K562 (cell line): ENCODE data around the gene SLC2A8. TPM values are rescaled to one million over a fixed set of nuclear protein-coding genes. Genes with fewer than 3 reads are reported as not detected.

Source experiments
- CHD2 ChIP-seq: IDR thresholded peaks from 2 replicates; pipeline ENCODE4 v1.6.1; 2011; ENCODE audit warnings: low read depth, low read length
- CREB5 ChIP-seq: fragments of 250-450 bp; sonication (Bioruptor Pico); IDR thresholded peaks from 2 replicates; pipeline ENCODE4 v1.5.0; 2020; ENCODE audit warnings: mild to moderate bottlenecking
- FIP1L1 ChIP-seq: fragments of 200-400 bp; formaldehyde crosslinking; IDR thresholded peaks from 2 replicates; pipeline ENCODE4 v1.6.1; 2018; ENCODE audit warnings: mild to moderate bottlenecking, low read depth, low read length; ENCODE audit not compliant: poor library complexity, severe bottlenecking
- KHSRP ChIP-seq: fragments of 450-650 bp; IDR thresholded peaks from 2 replicates; pipeline ENCODE4 v1.6.1; 2017
- KLF1 ChIP-seq: fragments of 450-650 bp; IDR thresholded peaks from 2 replicates; pipeline ENCODE4 v1.6.1; 2016; ENCODE audit warnings: missing genetic modification characterization, missing compliant biosample characterization
- NR1H2 ChIP-seq: sonication (generic); formaldehyde crosslinking; IDR thresholded peaks from 2 replicates; pipeline ENCODE4 v1.4.0; 2020; ENCODE audit warnings: mild to moderate bottlenecking, missing genetic modification reagents
- SAFB ChIP-seq: fragments of 200-400 bp; formaldehyde crosslinking; IDR thresholded peaks from 2 replicates; pipeline ENCODE4 v1.6.1; 2017; ENCODE audit warnings: low read depth, low read length, borderline replicate concordance
- SNAPC5 ChIP-seq: fragments of 250-450 bp; sonication (Bioruptor Pico); IDR thresholded peaks from 2 replicates; pipeline ENCODE4 v1.8.0; 2021; ENCODE audit warnings: moderate library complexity, mild to moderate bottlenecking, inconsistent platforms
- SNIP1 ChIP-seq: fragments of 450-650 bp; IDR thresholded peaks from 2 replicates; pipeline ENCODE4 v1.7.1; 2017; ENCODE audit warnings: low read depth, mild to moderate bottlenecking
- SPI1 ChIP-seq: IDR thresholded peaks from 2 replicates; pipeline ENCODE4 v1.6.1; 2011; ENCODE audit warnings: low read depth, low read length, control low read depth, borderline replicate concordance
- SRSF3 ChIP-seq: fragments of 200-400 bp; formaldehyde crosslinking; IDR thresholded peaks from 2 replicates; pipeline ENCODE4 v1.6.1; 2016; ENCODE audit warnings: mild to moderate bottlenecking, low read length, moderate library complexity; ENCODE audit not compliant: insufficient read depth
- ZBTB49 ChIP-seq: sonication (generic); formaldehyde crosslinking; IDR thresholded peaks from 2 replicates; pipeline ENCODE4 v1.8.0; 2022; ENCODE audit warnings: missing genetic modification reagents, mild to moderate bottlenecking, borderline replicate concordance
- ZNF184 ChIP-seq: sonication (generic); formaldehyde crosslinking; IDR thresholded peaks from 2 replicates; pipeline ENCODE4 v1.5.0; 2020; ENCODE audit warnings: missing genetic modification reagents
- ZNF445 ChIP-seq: fragments of 250-450 bp; sonication (Bioruptor Pico); IDR thresholded peaks from 2 replicates; pipeline ENCODE4 v1.4.0; 2020; ENCODE audit warnings: low read depth, mild to moderate bottlenecking, moderate library complexity
- ZNF512 ChIP-seq: IDR thresholded peaks from 2 replicates; pipeline ENCODE4 v1.6.1; 2016; ENCODE audit warnings: missing genetic modification characterization, missing compliant biosample characterization
- ZNF586 ChIP-seq: fragments of 450-650 bp; formaldehyde crosslinking; conservative IDR thresholded peaks from 2 replicates; pipeline ENCODE4 v1.4.0; 2020; ENCODE audit warnings: mild to moderate bottlenecking, moderate library complexity
- ZNF76 ChIP-seq: fragments of 250-450 bp; sonication (Bioruptor Pico); IDR thresholded peaks from 2 replicates; pipeline ENCODE4 v1.4.0; 2020; ENCODE audit warnings: mild to moderate bottlenecking, moderate library complexity, borderline replicate concordance
- ZNF780A ChIP-seq: fragments of 250-450 bp; sonication (Bioruptor Pico); IDR thresholded peaks from 2 replicates; pipeline ENCODE4 v1.5.0; 2021; ENCODE audit warnings: mild to moderate bottlenecking
- polyA plus RNA-seq, 8 experiments: library from polyadenylated mRNA; depleted of rRNA in 4 of 8; stranded (reverse) in 5 of 8; unstranded in 3 of 8; fragments of >200 nt; fragmentation: Nextera tagmentation in 2 of 8; fragmentation: Illumina TruSeq in 1 of 8; extraction: Ambion mirVana in 2 of 8; extraction: Trizol in 1 of 8; gene quantifications; 2 replicates each; pipeline versions ENCODE4 v1.2.1 to v1.2.3, GENCODE V29; 2011 to 2014; ENCODE audit warnings: inconsistent platforms in 1 of 8, missing spikeins in 1 of 8
- total RNA-seq, 7 experiments: library from RNA; depleted of rRNA in 6 of 7; stranded (reverse); fragments of >200 nt in 6 of 7; fragmentation: Illumina TruSeq in 2 of 7; extraction: Trizol in 2 of 7; gene quantifications; 2 replicates each; pipeline versions ENCODE4 v1.2.1 to v1.2.3, GENCODE V29; 2011 to 2021; ENCODE audit warnings: low replicate concordance in 1 of 7

The SLC2A8 gene
- total and polyA plus RNA-seq, 9 of the 15 experiments (the other 6 are each of a cell fraction or from before 2014, with no cell fraction given), result 0.13 to 12.9 (median 5.2) TPM

- no peak for TF ChIP-seq SRSF3
- no peak for TF ChIP-seq KHSRP
- no peak for TF ChIP-seq ZBTB49
- TF ChIP-seq ZNF184 (CRISPR knock-in tag), result no peak
- no peak for TF ChIP-seq SNIP1
- no peak for TF ChIP-seq FIP1L1
- no peak for TF ChIP-seq ZNF512 (tag)
- no peak for TF ChIP-seq ZNF586 (CRISPR knock-in tag)
- no peak for TF ChIP-seq ZNF76 (CRISPR knock-in tag)
- no peak for TF ChIP-seq ZNF780A
- TF ChIP-seq SPI1, result no peak
- peak; percentile 76; the same call in 1 of the 2 replicates for TF ChIP-seq KLF1 (tag)
- TF ChIP-seq CREB5, result no peak
- no peak; the same call in 1 of the 2 replicates for TF ChIP-seq SAFB
- TF ChIP-seq ZNF445, result no peak
- peak; percentile 63; the same call in 1 of the 2 replicates for TF ChIP-seq SNAPC5 (CRISPR knock-in tag)
- peak; percentile 77 for TF ChIP-seq CHD2
- no peak for TF ChIP-seq NR1H2 (CRISPR knock-in tag)
Measured at GRCh38 chr9:127423934-127424675, 27.1 kb downstream of the SLC2A8 start, which contains the start of gene ZNF79 (continued).
